Testis (tissue), 2 donors: ENCODE data around the gene FASTKD3.

ENCODE experiments used
- POLR2A ChIP-seq: fragments of 450-650 bp; IDR thresholded peaks from one replicate; pipeline ENCODE4 v1.6.1; 2017; ENCODE audit warnings: antibody characterized with exemption, mild to moderate bottlenecking, moderate library complexity
- TF ChIP-seq, protein P1 (sequence below), 3 experiments: fragments of 450-650 bp in 2 of 3; fragments of 200-600 bp in 1 of 3; sonication (generic) in 1 of 3; IDR thresholded peaks; one replicate each; pipeline ENCODE4 v1.5.1; 2016 to 2019; ENCODE audit warnings: antibody characterized with exemption in 3 of 3, mild to moderate bottlenecking in 2 of 3, moderate library complexity in 1 of 3

DNA sequence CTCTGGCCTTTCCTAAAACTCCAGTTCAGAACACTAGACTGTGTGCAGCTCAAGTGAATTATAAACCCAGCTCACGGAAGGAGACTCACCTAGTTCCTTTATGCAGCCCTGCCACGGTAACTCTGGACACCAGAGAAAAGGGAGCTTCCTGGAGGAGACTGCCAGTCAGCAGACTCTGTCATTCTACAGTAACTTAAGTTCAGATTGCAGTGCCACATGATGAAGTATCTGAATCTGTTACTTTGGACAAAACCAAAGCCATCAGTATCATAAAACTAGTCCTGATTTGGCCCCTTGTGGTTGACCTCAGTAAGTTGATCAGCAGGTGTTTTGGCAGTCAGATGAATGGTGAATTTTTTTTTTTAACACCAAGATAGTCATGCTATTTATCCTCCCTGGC, 2.8 kb upstream of the FASTKD3 start:
- TF ChIP-seq, protein P1, sequence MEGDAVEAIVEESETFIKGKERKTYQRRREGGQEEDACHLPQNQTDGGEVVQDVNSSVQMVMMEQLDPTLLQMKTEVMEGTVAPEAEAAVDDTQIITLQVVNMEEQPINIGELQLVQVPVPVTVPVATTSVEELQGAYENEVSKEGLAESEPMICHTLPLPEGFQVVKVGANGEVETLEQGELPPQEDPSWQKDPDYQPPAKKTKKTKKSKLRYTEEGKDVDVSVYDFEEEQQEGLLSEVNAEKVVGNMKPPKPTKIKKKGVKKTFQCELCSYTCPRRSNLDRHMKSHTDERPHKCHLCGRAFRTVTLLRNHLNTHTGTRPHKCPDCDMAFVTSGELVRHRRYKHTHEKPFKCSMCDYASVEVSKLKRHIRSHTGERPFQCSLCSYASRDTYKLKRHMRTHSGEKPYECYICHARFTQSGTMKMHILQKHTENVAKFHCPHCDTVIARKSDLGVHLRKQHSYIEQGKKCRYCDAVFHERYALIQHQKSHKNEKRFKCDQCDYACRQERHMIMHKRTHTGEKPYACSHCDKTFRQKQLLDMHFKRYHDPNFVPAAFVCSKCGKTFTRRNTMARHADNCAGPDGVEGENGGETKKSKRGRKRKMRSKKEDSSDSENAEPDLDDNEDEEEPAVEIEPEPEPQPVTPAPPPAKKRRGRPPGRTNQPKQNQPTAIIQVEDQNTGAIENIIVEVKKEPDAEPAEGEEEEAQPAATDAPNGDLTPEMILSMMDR (IDR thresholded peaks at IDR 0.05), result no peak
- TF ChIP-seq POLR2A, result no peak
